ENCODE results near the gene SLTM. TPM values are rescaled to one million over a fixed set of nuclear protein-coding genes. Genes with fewer than 3 reads are reported as not detected.
A peak's percentile ranks its signal among the peaks of the same experiment; 100 is the strongest.

Gene SLTM
- polyA plus RNA-seq, 1 of the 3 experiments (the other 2 are of a cell fraction): 54.3 TPM

- CTCF ChIA-PET: interaction anchor here (0.7 to 1.4 kb wide), 2 partner anchors 17 to 255 kb away, joined by 4 read pairs; no protein-coding TSS in a partner anchor
- peak; percentile 9 for DNase-seq
- Histone ChIP-seq H3K4me3 (ENCODE audit: low read depth in 2 of 2, low read length in 1 of 2) (peak overlapping the region; percentile 84 to 92), H3K4me2 (peak overlapping the region; percentile 80), H3K27ac (ENCODE audit: low read depth in 2 of 2, low read length in 1 of 2) (peak overlapping the region; percentile 97 to 98), H3K9ac (peak overlapping the region; percentile 99), H3K36me3 (replicated peaks in 1 of 2; ENCODE audit: control insufficient read depth in 1 of 2, insufficient read depth in 2 of 2, low read length in 1 of 2) (peaks cover 20 to 35% of the 10 kb centered on the region in 2 experiments), H3F3A (replicated peaks; ENCODE audit: insufficient read depth) (peaks cover 18% of the 10 kb centered on the region), H4K20me1 (ENCODE audit: insufficient read depth) (peaks cover 11% of the 10 kb centered on the region), H3K27me3 (ENCODE audit: insufficient read depth) (no peaks in the 10 kb centered on the region), H3K9me3 (no peaks in the 10 kb centered on the region), H3K79me2 (ENCODE audit: insufficient read depth) (peaks cover 62% of the 10 kb centered on the region), H3K4me1 (ENCODE audit: control insufficient read depth in 1 of 2, insufficient read depth in 2 of 2, low read depth in 1 of 2, low read length in 1 of 2) (peaks cover 0 to 10% of the 10 kb centered on the region in 2 experiments; a peak in 3 of 4 replicates), H3K9me2 (no peaks in the 10 kb centered on the region), H2AFZ (ENCODE audit: low read depth) (peak overlapping the region; percentile 93; the same call in 1 of the 2 replicates)
- WGBS (ENCODE audit: low lambda C conversion rate): 7% methylated on average over 6 of the region's 6 CpGs
- POLR2A ChIA-PET: interaction anchor here (1.1 kb wide), 1 partner anchor 161 kb away, joined by 3 read pairs; the partner anchor contains the start of gene MINDY2
- TF ChIP-seq TAF1 (IDR thresholded peaks at IDR 0.05; ENCODE audit: borderline replicate concordance, low read depth, low read length) (no peak), GABPA (IDR thresholded peaks at IDR 0.05; ENCODE audit: low read depth) (no peak), SMC3 (IDR thresholded peaks at IDR 0.05; ENCODE audit: low read depth, low read length) (no peak), USF2 (IDR thresholded peaks at IDR 0.05; ENCODE audit: borderline replicate concordance, low read depth, low read length) (no peak), CTCF (IDR thresholded peaks at IDR 0.05) (no peak), POLR2AphosphoS5 (IDR thresholded peaks at IDR 0.05; ENCODE audit: low read depth, low read length) (no peak), EZH2phosphoT487 (IDR thresholded peaks at IDR 0.05; ENCODE audit: borderline replicate concordance, low read depth) (no peak), FOXJ3 (CRISPR knock-in tag; IDR thresholded peaks at IDR 0.05) (no peak), REST (IDR thresholded peaks at IDR 0.05; ENCODE audit: low read depth, low read length) (no peak)
Measured at GRCh38 chr15:58931987-58932588, 1.4 kb downstream of the SLTM start.
